ENCODE measurements around the gene SEPTIN12. TPM values are rescaled to one million over a fixed set of nuclear protein-coding genes. Genes with fewer than 3 reads are reported as not detected.

Gene SEPTIN12
- total and polyA plus RNA-seq, 10 of the 15 experiments (the other 5 are each of a cell fraction or from before 2014, with no cell fraction given) = not detected

GRCh38 chr16:4755687-4756086 lies 32.5 kb downstream of the SEPTIN12 start (continued):
- no peak for TF ChIP-seq MEF2B (IDR thresholded peaks at IDR 0.05; ENCODE audit: partially characterized antibody, poor library complexity, severe bottlenecking)

GRCh38 chr16:4754865-4755264 lies 33.3 kb downstream of the SEPTIN12 start:
- ChIA-PET CTCF (no interaction called here), SMC1A (ENCODE audit: uncharacterized antibody, unreplicated experiment) (no interaction called here), POLR2A (no interaction called here), RAD21 (ENCODE audit: unreplicated experiment) (no interaction called here)
- DNase-seq (ENCODE audit: low read depth, low spot score) (no peak), FAIRE-seq (no peak), ATAC-seq (no peak)
- intact Hi-C loops (cut with micrococcal nuclease; ENCODE audit: unreplicated experiment) = no loop called here
- H3K36me3 ChIP-seq (ENCODE audit: control insufficient read depth in 2 of 2, insufficient read depth in 2 of 2, low read length in 1 of 2) = peaks cover 11 to 17% of the 10 kb centered on the region in 2 experiments
- no peak overlapping the region for H3K4me3 ChIP-seq
- peaks cover 2% of the 10 kb centered on the region for H3K4me1 ChIP-seq (ENCODE audit: control insufficient read depth, insufficient read depth, low read length)
- no peaks in the 10 kb centered on the region for H3K79me2 ChIP-seq (ENCODE audit: control insufficient read depth, insufficient read depth, low read length)
- H3K9ac ChIP-seq (ENCODE audit: control insufficient read depth, insufficient read depth, low read length) = no peak overlapping the region
- H4K20me1 ChIP-seq (ENCODE audit: control insufficient read depth, insufficient read depth) = no peaks in the 10 kb centered on the region
- no peak overlapping the region for H3K27ac ChIP-seq (ENCODE audit: control insufficient read depth, insufficient read depth)
- H2AFZ ChIP-seq (ENCODE audit: control insufficient read depth, low read depth, low read length) = no peak overlapping the region
- no TSS peak for BruUV-seq (replicated peaks)
- in situ Hi-C loops (cut with MboI) = no loop called here
- H3K27me3 ChIP-seq (replicated peaks in 1 of 2; ENCODE audit: control insufficient read depth in 2 of 2, insufficient read depth in 2 of 2, low read length in 1 of 2) = no peaks in the 10 kb centered on the region
- 98% methylated on average over 4 of the region's 4 CpGs for WGBS (ENCODE audit: insufficient coverage, insufficient replicate concordance, low lambda C conversion rate, missing lambda C conversion rate)
- H3K9me3 ChIP-seq (replicated peaks; ENCODE audit: control insufficient read depth, insufficient read depth, low read length) = peaks cover 4% of the 10 kb centered on the region; the same call in 1 of the 3 replicates
- H3K4me2 ChIP-seq (ENCODE audit: control insufficient read depth, insufficient read depth) = no peak overlapping the region
- TF ChIP-seq HDAC2 (IDR thresholded peaks at IDR 0.05) (no peak), NBN (IDR thresholded peaks at IDR 0.05) (no peak), ZBTB11 (CRISPR knock-in tag; IDR thresholded peaks at IDR 0.05) (no peak), SREBF1 (IDR thresholded peaks at IDR 0.05; ENCODE audit: low read length) (no peak), HDAC6 (IDR thresholded peaks at IDR 0.05; ENCODE audit: unreplicated experiment) (no peak), E2F4 (IDR thresholded peaks at IDR 0.05; ENCODE audit: low read depth, low read length) (no peak), SMARCA5 (IDR thresholded peaks at IDR 0.05) (no peak), ELK1 (IDR thresholded peaks at IDR 0.05; ENCODE audit: low read depth, low read length) (no peak), SIX5 (IDR thresholded peaks at IDR 0.05; ENCODE audit: low read depth, low read length, severe bottlenecking) (no peak), YBX1 (IDR thresholded peaks at IDR 0.05) (no peak), FOXM1 (IDR thresholded peaks at IDR 0.05; ENCODE audit: low read depth, low read length) (no peak), RFX5 (IDR thresholded peaks at IDR 0.05; ENCODE audit: low read depth, low read length) (no peak), MYB (IDR thresholded peaks at IDR 0.05; ENCODE audit: borderline replicate concordance, low read depth, low read length) (no peak), CTCF (IDR thresholded peaks at IDR 0.05 in 2 of 3, conservative IDR thresholded peaks at IDR 0.05 in 1 of 3; ENCODE audit: control insufficient read depth in 2 of 3, extremely low read depth in 1 of 3, insufficient read depth in 1 of 3, low read depth in 3 of 3, low read length in 3 of 3) (no peak), NR2C2 (IDR thresholded peaks at IDR 0.05; ENCODE audit: borderline replicate concordance, control insufficient read depth, insufficient read length, low read depth) (no peak), SUZ12 (IDR thresholded peaks at IDR 0.05; ENCODE audit: unreplicated experiment) (no peak)
